NCI-H526 treated with DMSO at 0.1 percent for 48 hours (cell line): ENCODE data around the gene RSRC2.
"Not testable (repeated sequence)": the region's sequence is repeated elsewhere in the genome, so short reads cannot be mapped to it uniquely, and the experiment has no call there.

Source experiments
- DNase-seq: peaks from one replicate; lab custom pipeline; 2025; lab: John Stamatoyannopoulos, UW

Gene RSRC2

GRCh38 chr12:122486360-122486759, 40.4 kb downstream of the RSRC2 start:
- not testable (repeated sequence) for DNase-seq

DNA sequence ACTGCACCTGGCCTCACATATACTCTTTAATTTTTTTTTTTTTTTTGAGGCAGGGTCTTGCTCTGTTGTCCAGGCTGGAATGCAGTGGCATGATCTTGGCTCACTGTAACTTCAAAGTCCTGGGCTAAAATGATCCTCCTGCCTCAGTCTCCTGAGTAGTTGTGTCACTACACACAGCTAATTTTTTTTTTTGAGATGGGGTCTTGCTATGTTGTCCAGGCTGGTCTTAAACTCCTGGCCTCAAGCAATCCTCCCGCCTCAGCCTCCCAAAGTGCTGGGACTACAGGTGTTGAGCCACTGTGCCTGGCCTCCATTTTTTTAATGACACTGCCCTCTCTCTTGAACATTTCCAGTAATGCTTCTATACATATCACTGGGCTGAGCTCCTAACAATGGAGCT, 42.4 kb downstream of the RSRC2 start:
- not testable (repeated sequence) for DNase-seq

DNA sequence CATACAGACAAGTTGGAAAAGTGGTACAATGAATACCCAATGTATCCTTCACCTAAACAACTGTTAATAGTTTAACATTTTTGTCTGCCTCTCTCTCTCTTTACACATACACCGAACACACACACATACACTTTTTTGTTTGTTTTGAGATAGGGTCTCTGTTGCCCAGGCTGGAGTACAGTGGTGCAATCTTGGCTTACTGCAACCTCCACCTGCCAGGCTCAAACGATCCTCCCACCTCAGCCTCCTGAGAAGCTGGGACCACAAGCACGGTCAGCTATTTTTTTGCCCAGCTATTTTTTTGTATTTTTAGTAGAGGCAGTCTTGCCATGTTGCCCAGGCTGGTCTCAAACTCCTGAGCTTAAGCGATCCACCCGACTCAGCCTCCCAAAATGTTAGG, 42.8 kb downstream of the RSRC2 start:
- DNase-seq: no peak

DNA sequence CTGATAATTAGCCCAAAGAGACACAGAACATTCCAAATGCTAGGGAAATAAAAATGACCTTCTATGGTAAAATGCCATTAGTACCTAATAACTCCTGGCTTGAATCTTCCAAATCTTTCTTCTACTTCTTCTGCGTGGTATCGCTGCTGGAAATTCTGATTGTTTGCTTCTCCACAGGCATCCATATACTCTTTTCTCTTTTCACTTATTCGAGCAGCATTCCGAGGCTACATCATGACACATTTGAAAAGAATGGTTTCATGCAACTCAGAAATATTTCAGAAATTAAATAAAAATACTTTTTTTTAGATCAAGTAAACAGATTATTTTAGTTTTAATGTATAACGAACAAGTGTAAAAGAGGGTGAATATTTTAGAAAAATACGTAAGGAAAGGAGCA, 44.9 kb downstream of the RSRC2 start:
- DNase-seq: no peak

GRCh38 chr12:122480753-122481152, 46.0 kb downstream of the RSRC2 start:
- DNase-seq: no peak

GRCh38 chr12:122474324-122474716, 52.4 kb downstream of the RSRC2 start:
- no peak for DNase-seq

- DNase-seq: no peak
These were observed 53.0 kb downstream of the RSRC2 start for GRCh38 chr12:122473543-122474323.

GRCh38 chr12:122471324-122472226, 55.2 kb downstream of the RSRC2 start:
- DNase-seq: peak; percentile 24

- not testable (repeated sequence) for DNase-seq
These were observed 56.2 kb downstream of the RSRC2 start for GRCh38 chr12:122470576-122470975.

GRCh38 chr12:122469856-122470255, 56.9 kb downstream of the RSRC2 start:
- not testable (repeated sequence) for DNase-seq

DNA sequence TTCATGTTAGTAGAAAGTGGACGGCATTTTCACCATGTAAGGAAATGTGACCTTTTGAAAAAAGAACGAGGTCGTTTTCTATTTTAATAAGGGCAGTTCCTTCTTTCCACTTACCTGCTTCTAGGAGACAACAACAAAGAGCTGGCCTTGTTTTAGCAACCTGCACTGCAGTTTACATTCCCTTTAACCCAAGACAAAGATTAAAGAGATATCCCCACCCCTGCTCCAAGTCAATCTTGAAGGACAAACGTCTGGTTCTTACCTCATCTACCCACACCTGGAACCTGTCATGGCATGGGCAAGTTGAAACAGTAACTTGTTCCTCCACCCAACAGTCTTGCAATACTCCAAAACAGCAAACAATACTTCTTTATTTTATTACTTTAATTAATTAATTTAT, 58.8 kb downstream of the RSRC2 start:
- DNase-seq: no peak

GRCh38 chr12:122464317-122465042, 62.3 kb downstream of the RSRC2 start:
- not testable (repeated sequence) for DNase-seq

DNA sequence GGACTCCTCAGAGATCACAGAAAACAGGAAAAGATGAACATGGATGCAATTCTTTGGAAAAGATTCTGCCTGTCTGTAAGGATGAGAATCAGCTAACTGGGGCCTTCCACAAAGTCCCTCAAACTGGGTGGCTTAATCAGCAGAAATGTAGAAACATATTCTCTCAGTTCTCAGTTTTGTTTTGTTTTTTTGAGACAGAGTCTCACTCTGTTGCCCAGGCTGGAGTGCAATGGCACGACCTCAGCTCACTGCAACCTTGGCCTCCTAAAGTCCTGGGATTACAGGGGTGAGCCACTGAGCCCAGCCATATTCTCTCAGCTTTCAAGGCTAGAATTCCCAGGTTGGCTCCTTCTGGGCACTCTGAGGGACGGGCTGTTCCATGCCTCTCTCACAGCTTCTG, 66.1 kb downstream of the RSRC2 start:
- DNase-seq: no peak

DNA sequence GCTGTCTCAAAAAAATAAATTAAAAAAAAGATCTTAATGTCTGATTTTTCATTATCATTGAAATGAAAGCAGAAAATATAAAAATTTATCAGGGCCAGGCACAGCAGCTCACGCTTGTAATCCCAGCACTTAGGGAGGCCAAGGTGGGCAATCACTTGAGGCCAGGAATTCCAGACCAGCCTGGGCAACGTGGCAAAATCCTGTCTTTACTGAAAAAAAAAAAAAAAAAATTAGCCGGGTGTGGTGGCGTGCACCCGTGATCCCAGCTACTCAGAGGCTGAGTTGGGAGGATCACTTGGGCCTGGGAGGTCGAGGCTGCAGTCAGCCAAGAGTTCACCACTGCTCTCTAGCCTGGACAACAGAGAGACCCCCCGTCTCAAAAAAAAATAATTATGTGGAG, 66.7 kb downstream of the RSRC2 start:
- DNase-seq: no peak

DNA sequence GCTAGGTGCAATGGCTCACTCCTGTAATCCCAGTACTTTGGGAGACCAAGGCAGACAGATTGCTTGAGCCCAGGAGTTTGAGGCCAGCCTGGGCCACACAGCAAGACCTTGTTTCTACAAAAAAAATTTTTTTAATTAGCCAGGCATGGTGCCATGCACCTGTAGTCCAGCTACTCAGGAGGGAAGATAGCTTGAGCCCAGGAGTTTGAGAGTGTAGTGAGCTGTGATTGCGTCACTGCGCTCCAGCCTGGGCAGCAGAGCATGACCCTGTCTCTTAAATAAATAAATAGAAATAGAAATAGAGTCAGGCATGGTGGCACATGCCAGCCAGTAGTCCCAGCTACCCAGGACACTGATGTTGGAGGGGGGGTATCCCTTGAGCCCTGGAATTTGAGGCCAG, 67.5 kb downstream of the RSRC2 start:
- DNase-seq: no peak

DNA sequence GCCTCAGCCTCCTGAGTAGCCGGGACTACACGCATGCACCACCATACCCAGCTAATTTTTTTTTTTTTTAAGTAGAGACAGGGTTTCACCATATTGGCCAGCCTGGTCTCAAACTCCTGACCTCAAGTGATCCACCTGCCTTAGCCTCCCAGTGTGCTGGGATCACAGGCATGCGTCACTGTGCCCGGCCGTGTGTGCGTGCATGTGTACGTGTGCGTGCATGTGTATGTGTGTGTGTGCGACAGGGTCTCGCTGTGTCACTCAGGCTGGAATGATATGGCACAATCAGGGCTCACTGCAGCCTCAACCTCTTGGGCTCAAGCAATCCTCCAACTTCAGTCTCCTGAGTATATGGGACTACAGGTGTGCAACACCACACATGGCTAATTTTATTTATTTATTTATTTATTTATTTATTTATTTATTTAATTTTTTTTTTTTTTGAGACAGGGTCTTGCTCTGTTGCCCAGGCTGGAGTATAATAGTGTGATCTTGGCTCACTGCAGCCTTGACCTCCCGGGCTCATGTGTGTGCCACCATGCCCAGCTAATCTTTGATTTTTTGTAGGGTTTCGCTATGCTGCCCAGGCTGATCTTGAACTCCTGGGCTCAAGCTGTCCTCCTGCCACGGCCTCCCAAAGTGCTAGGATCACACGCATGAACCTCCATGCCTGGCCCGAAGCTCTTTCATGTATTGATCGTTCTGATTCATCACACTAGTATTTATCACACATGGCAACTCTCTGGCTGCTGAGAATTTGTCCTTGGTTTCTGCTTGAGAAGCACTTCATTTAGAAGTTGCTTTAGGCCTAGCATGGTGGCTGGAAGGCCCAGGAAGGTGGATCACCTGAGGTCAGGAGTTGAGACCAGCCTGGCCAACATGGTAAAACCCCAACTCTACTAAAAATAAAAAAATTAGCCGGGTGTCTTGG, 68.4 kb downstream of the RSRC2 start:
- DNase-seq: no peak

DNA sequence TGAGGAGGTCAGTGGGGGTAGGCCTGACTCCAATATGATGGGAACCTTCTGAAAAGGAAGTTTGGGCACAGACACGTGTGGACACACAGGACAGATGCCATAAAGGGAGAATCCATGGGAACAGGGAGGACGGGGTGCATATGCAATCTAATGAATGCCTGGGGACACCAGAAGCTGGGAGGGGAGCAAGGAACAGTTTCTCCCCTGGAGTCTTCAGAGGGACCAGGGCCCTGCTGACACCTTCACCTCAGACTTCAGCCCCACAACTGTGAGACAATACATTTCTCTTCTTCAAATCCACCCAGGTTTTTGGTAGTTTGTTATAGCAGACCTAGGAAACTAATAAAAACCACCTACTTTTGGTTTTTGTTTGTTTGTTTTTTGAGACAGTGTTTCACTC, 69.1 kb downstream of the RSRC2 start:
- DNase-seq: no peak

- no peak for DNase-seq
These were observed 72.0 kb downstream of the RSRC2 start for GRCh38 chr12:122454739-122455138.

- no peak for DNase-seq
These were observed 72.5 kb downstream of the RSRC2 start for GRCh38 chr12:122454250-122454721.
